Endothelial cell of umbilical vein (primary cell): ENCODE measurements around the gene RPL12.

Source experiments
- CTCF ChIP-seq, 2 donors: IDR thresholded peaks; 1 replicate in 1 of 2; 2 replicates in 1 of 2; pipeline ENCODE4 v1.5.1; 2011; ENCODE audit warnings: low read length in 2 of 2, mild to moderate bottlenecking in 2 of 2, moderate library complexity in 2 of 2, control low read depth in 1 of 2, inconsistent platforms in 1 of 2, low read depth in 1 of 2; ENCODE audit not compliant: insufficient read depth in 1 of 2; ENCODE audit errors: extremely low read depth in 1 of 2
- EZH2 ChIP-seq: IDR thresholded peaks from 2 replicates; pipeline ENCODE4 v1.6.1; 2012; ENCODE audit warnings: borderline replicate concordance, low read depth, mild to moderate bottlenecking, moderate library complexity, low read length, inconsistent platforms; ENCODE audit not compliant: severe bottlenecking
- GATA2 ChIP-seq: IDR thresholded peaks from 2 replicates; pipeline ENCODE4 v1.7.0; 2011; ENCODE audit warnings: low read depth, mild to moderate bottlenecking, moderate library complexity, mixed read lengths, low read length; ENCODE audit not compliant: insufficient read length, insufficient read depth
- JUN ChIP-seq: IDR thresholded peaks from 2 replicates; pipeline ENCODE4 v1.6.1; 2011; ENCODE audit warnings: borderline replicate concordance, low read depth; ENCODE audit not compliant: insufficient read length, insufficient read depth
- POLR2A ChIP-seq: IDR thresholded peaks from 2 replicates; pipeline ENCODE4 v1.6.1; 2012; ENCODE audit warnings: low read depth, mild to moderate bottlenecking, control low read depth, low read length
- POLR2AphosphoS5 ChIP-seq: IDR thresholded peaks from 2 replicates; pipeline ENCODE4 v1.6.1; 2012; ENCODE audit warnings: low read depth, mild to moderate bottlenecking, control low read depth, low read length, moderate library complexity; ENCODE audit not compliant: insufficient read depth

GRCh38 chr9:127415657-127416056, 35.5 kb downstream of the RPL12 start:
- TF ChIP-seq EZH2, result no peak
- no peak for TF ChIP-seq CTCF (IDR thresholded peaks at IDR 0.05; ENCODE audit: extremely low read depth in 1 of 2, insufficient read depth in 1 of 2, low read depth in 1 of 2, low read length in 2 of 2)
- TF ChIP-seq POLR2AphosphoS5, result no peak
- no peak for TF ChIP-seq POLR2A
- TF ChIP-seq JUN, result no peak
- no peak for TF ChIP-seq GATA2
